Ishikawa (cell line): Measurements from ENCODE around the gene CAVIN1.
A peak's percentile ranks its signal among the peaks of the same experiment; 100 is the strongest.

Source experiments
- CEBPB ChIP-seq: IDR thresholded peaks from 2 replicates; pipeline ENCODE4 v1.6.1; 2012
- CREB1 ChIP-seq: IDR thresholded peaks from 2 replicates; pipeline ENCODE4 v1.6.1; 2012; ENCODE audit warnings: low read depth
- EP300 ChIP-seq: IDR thresholded peaks from 2 replicates; pipeline ENCODE4 v1.6.1; 2012; ENCODE audit warnings: borderline replicate concordance
- NFIC ChIP-seq: IDR thresholded peaks from 2 replicates; pipeline ENCODE4 v1.6.1; 2012
- RAD21 ChIP-seq: IDR thresholded peaks from 2 replicates; pipeline ENCODE4 v1.6.1; 2012; ENCODE audit warnings: low read depth
- REST ChIP-seq: IDR thresholded peaks from 2 replicates; pipeline ENCODE4 v1.6.1; 2012; ENCODE audit warnings: low read depth, mild to moderate bottlenecking
- TAF1 ChIP-seq: IDR thresholded peaks from 2 replicates; pipeline ENCODE4 v1.6.1; 2012; ENCODE audit warnings: low read depth, mild to moderate bottlenecking
- TCF12 ChIP-seq: IDR thresholded peaks from 2 replicates; pipeline ENCODE4 v1.6.1; 2012; ENCODE audit warnings: low read depth
- YY1 ChIP-seq: IDR thresholded peaks from 2 replicates; pipeline ENCODE4 v1.6.1; 2012; ENCODE audit warnings: low read depth
- ZBTB7A ChIP-seq: IDR thresholded peaks from 2 replicates; pipeline ENCODE4 v1.6.1; 2012; ENCODE audit warnings: low read depth
- TF ChIP-seq, protein P1 (sequence below): IDR thresholded peaks from 2 replicates; pipeline ENCODE4 v1.6.1; 2012
- TF ChIP-seq, protein P2 (sequence below): IDR thresholded peaks from 2 replicates; pipeline ENCODE4 v1.6.1; 2012

DNA sequence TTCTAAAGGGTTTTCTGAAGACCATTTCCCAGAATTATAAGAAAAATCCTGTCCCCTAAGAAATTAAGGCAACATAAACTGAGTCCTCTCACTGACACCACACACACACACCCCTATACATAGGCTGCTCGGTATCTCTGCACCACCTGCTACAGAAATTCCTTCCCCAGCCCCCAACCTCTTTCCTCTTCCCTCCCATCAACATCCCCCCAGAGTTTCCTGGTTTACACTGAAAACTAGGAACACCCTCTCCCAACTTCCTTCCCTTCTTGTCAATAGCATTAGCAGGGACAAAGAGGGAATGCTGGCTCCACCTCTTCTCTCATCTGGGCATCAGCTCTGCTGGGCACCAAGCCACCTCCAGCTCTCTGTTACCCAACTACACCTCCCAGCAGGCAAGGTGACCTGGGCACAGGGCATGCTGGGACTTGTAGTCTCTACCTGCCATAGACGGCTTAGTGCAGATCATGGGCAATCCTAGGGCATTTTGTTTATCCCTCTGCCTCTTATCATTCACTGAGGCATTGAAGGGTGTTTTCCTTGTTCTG, 15.7 kb downstream of the CAVIN1 start:
- no peak for TF ChIP-seq CREB1
- TF ChIP-seq, protein P1, sequence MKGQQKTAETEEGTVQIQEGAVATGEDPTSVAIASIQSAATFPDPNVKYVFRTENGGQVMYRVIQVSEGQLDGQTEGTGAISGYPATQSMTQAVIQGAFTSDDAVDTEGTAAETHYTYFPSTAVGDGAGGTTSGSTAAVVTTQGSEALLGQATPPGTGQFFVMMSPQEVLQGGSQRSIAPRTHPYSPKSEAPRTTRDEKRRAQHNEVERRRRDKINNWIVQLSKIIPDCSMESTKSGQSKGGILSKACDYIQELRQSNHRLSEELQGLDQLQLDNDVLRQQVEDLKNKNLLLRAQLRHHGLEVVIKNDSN, result peak; percentile 75
- TF ChIP-seq TAF1, result no peak
- TF ChIP-seq, protein P2, sequence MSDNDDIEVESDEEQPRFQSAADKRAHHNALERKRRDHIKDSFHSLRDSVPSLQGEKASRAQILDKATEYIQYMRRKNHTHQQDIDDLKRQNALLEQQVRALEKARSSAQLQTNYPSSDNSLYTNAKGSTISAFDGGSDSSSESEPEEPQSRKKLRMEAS, result 0 out of 2 replicates have a peak, but pooled peaks have one; percentile 8
- peak; percentile 76 for TF ChIP-seq CEBPB
- no peak for TF ChIP-seq REST
- peak; percentile 64 for TF ChIP-seq NFIC
- no peak for TF ChIP-seq RAD21
- TF ChIP-seq EP300, result no peak
- TF ChIP-seq ZBTB7A, result no peak
- TF ChIP-seq YY1, result peak; percentile 83
- TF ChIP-seq TCF12, result no peak
